DMS53 (cell line): ENCODE data around the gene RBBP6.
"Not testable (repeated sequence)": the region's sequence is repeated elsewhere in the genome, so short reads cannot be mapped to it uniquely, and the experiment has no call there.

Experiments used
- DNase-seq: peaks from one replicate; lab custom pipeline; 2025; lab: John Stamatoyannopoulos, UW

The RBBP6 gene

GRCh38 chr16:24562811-24563210 is 23.4 kb downstream of the RBBP6 start:
- DNase-seq = no peak

GRCh38 chr16:24568392-24568791 is 29.0 kb downstream of the RBBP6 start:
- peak; percentile 26 for DNase-seq

GRCh38 chr16:24571096-24571495 is 31.7 kb downstream of the RBBP6 start:
- no peak for DNase-seq

GRCh38 chr16:24572069-24572468 is 32.7 kb downstream of the RBBP6 start:
- no peak for DNase-seq

GRCh38 chr16:24573141-24573540 is 33.8 kb downstream of the RBBP6 start:
- no peak for DNase-seq

- DNase-seq = not testable (repeated sequence)
Observed at GRCh38 chr16:24574515-24575485, 35.4 kb downstream of the RBBP6 start.

GRCh38 chr16:24575791-24576190 is 36.4 kb downstream of the RBBP6 start:
- not testable (repeated sequence) for DNase-seq

GRCh38 chr16:24577167-24577566 is 37.8 kb downstream of the RBBP6 start:
- no peak for DNase-seq

- peak; percentile 14 for DNase-seq
Observed at GRCh38 chr16:24580665-24581064, 41.3 kb downstream of the RBBP6 start.

- no peak for DNase-seq
Observed at GRCh38 chr16:24583494-24583893, 44.1 kb downstream of the RBBP6 start.

GRCh38 chr16:24589997-24590396 is 50.6 kb downstream of the RBBP6 start:
- DNase-seq = no peak

GRCh38 chr16:24598777-24599437 is 59.5 kb downstream of the RBBP6 start:
- no peak for DNase-seq

- DNase-seq = no peak
Observed at GRCh38 chr16:24609417-24609739, 70.0 kb downstream of the RBBP6 start.

GRCh38 chr16:24609740-24610415 is 70.5 kb downstream of the RBBP6 start:
- peak; percentile 76 for DNase-seq

GRCh38 chr16:24610416-24610755 is 71.0 kb downstream of the RBBP6 start:
- DNase-seq = peak; percentile 72

GRCh38 chr16:24611310-24611709 is 71.9 kb downstream of the RBBP6 start:
- no peak for DNase-seq

- DNase-seq = no peak
Observed at GRCh38 chr16:24612656-24613055, 73.3 kb downstream of the RBBP6 start.

- DNase-seq = not testable (repeated sequence)
Observed at GRCh38 chr16:24613267-24613666, 73.9 kb downstream of the RBBP6 start.

- DNase-seq = no peak
Observed at GRCh38 chr16:24617502-24617901, 78.1 kb downstream of the RBBP6 start.
